Fibroblast of skin of left biceps (primary cell): ENCODE data around the gene USP17L11.
"Not testable (repeated sequence)": the region's sequence is repeated elsewhere in the genome, so short reads cannot be mapped to it uniquely, and the experiment has no call there.

ENCODE experiments used
- DNase-seq, 2 experiments: peaks; one replicate each; pipeline ENCODE4 v3.0.0-alpha.2; 2013; ENCODE audit warnings: low read depth in 2 of 2

The USP17L11 gene, protein sequence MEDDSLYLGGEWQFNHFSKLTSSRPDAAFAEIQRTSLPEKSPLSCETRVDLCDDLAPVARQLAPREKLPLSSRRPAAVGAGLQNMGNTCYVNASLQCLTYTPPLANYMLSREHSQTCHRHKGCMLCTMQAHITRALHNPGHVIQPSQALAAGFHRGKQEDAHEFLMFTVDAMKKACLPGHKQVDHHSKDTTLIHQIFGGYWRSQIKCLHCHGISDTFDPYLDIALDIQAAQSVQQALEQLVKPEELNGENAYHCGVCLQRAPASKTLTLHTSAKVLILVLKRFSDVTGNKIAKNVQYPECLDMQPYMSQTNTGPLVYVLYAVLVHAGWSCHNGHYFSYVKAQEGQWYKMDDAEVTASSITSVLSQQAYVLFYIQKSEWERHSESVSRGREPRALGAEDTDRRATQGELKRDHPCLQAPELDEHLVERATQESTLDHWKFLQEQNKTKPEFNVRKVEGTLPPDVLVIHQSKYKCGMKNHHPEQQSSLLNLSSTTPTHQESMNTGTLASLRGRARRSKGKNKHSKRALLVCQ

DNA sequence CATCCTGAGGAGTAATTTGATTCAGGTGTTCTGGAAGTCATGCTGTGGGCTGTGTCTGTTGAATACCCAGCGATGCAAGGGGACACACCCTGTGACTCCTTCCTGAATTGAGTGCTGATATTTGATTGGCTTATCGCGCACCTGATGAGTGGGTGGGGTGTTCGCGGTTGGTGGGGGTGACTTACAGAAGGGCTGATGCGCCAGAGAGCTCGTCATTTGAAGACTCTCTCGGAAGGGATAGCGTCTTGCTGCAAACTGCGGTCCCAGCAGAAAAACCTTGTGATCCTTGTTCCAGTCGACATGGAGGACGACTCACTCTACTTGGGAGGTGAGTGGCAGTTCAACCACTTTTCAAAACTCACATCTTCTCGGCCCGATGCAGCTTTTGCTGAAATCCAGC is at the start of gene USP17L11:
Gene USP17L11 (plus strand): TSS at position 301 of the 400 bp plus-strand sequence. CDS start 0 bp downstream, at position 301.
- DNase-seq, result not testable (repeated sequence)

DNA sequence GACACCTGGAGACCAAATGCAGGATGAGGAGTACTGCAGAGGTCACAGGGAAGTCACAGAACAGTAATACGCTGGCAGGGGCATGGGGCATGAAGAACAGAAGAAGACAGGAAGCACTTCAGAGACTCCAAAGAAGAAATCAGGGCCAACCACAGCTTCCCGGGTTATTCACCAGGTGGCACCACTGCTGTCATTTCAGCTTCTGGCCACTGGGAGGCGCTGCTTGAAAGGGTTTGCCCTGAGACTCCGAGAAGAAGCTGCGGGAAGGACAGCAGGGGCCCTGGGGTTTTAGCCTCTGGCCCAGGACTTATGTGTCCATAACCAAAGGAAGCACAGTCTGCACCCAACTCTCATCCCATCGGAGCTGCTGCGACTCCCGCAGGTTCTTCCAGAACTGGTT is 49.2 kb upstream of the USP17L11 start:
- DNase-seq, result not testable (repeated sequence)

GRCh38 chr4:9169791-9170459 is 45.3 kb upstream of the USP17L11 start, which contains the start of gene FAM90A26:
Gene FAM90A26 (plus strand): TSS chr4:9170409. CDS start chr4:9173173, 2,764 bp downstream.
- DNase-seq, result not testable (repeated sequence)

DNA sequence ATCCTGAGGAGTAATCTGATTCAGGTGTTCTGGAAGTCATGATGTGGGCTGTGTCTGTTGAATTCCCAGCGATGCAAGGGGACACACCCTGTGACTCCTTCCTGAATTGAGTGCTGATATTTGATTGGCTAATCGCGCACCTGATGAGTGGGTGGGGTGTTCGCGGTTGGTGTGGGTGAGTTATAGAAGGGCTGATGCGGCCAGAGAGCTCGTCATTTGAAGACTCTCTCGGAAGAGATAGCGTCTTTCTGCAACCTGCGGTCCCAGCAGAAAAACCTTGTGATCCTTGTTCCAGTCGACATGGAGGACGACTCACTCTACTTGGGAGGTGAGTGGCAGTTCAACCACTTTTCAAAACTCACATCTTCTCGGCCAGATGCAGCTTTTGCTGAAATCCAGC is 4.8 kb upstream of the USP17L11 start, which contains the start of gene USP17L10:
Gene USP17L10 (plus strand): TSS at position 301 of the 400 bp plus-strand sequence. CDS start 0 bp downstream, at position 301.
- DNase-seq, result not testable (repeated sequence)

GRCh38 chr4:9214701-9215100 is 504 bp upstream of the USP17L11 start:
- DNase-seq, result not testable (repeated sequence)

- not testable (repeated sequence) for DNase-seq
Observed at GRCh38 chr4:9219852-9220251, 4.6 kb downstream of the USP17L11 start, which contains the start of gene USP17L12. Gene USP17L12 (plus strand): TSS chr4:9220152. CDS start chr4:9220152, 0 bp downstream.

- not testable (repeated sequence) for DNase-seq
Observed at GRCh38 chr4:9224596-9224995, 9.4 kb downstream of the USP17L11 start, which contains the start of gene USP17L13. Gene USP17L13 (plus strand): TSS chr4:9224896. CDS start chr4:9224896, 0 bp downstream.

DNA sequence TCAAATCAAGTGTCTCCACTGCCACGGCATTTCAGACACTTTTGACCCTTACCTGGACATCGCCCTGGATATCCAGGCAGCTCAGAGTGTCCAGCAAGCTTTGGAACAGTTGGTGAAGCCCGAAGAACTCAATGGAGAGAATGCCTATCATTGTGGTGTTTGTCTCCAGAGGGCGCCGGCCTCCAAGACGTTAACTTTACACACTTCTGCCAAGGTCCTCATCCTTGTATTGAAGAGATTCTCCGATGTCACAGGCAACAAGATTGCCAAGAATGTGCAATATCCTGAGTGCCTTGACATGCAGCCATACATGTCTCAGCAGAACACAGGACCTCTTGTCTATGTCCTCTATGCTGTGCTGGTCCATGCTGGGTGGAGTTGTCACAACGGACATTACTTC is 15.0 kb downstream of the USP17L11 start:
- DNase-seq, result not testable (repeated sequence)

DNA sequence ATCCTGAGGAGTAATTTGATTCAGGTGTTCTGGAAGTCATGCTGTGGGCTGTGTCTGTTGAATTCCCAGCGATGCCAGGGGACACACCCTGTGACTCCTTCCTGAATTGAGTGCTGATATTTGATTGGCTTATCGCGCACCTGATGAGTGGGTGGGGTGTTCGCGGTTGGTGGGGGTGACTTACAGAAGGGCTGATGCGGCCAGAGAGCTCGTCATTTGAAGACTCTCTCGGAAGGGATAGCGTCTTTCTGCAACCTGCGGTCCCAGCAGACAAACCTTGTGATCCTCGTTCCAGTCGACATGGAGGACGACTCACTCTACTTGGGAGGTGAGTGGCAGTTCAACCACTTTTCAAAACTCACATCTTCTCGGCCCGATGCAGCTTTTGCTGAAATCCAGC is 18.9 kb downstream of the USP17L11 start, which contains the start of gene USP17L15:
Gene USP17L15 (plus strand): TSS at position 301 of the 400 bp plus-strand sequence. CDS start 0 bp downstream, at position 301.
- not testable (repeated sequence) for DNase-seq

GRCh38 chr4:9238461-9238860 is 23.3 kb downstream of the USP17L11 start:
- not testable (repeated sequence) for DNase-seq

- not testable (repeated sequence) for DNase-seq
Observed at GRCh38 chr4:9243579-9243978, 28.4 kb downstream of the USP17L11 start, which contains the start of gene USP17L17. Gene USP17L17 (plus strand): TSS chr4:9243879. CDS start chr4:9243879, 0 bp downstream.

- DNase-seq, result not testable (repeated sequence)
Observed at GRCh38 chr4:9247953-9248680, 32.9 kb downstream of the USP17L11 start, which contains the start of gene USP17L18. Gene USP17L18 (plus strand): TSS chr4:9248630. CDS start chr4:9248630, 0 bp downstream.

GRCh38 chr4:9253078-9253477 is 37.9 kb downstream of the USP17L11 start, which contains the start of gene USP17L19:
Gene USP17L19 (plus strand): TSS chr4:9253378. CDS start chr4:9253378, 0 bp downstream.
- DNase-seq, result not testable (repeated sequence)

DNA sequence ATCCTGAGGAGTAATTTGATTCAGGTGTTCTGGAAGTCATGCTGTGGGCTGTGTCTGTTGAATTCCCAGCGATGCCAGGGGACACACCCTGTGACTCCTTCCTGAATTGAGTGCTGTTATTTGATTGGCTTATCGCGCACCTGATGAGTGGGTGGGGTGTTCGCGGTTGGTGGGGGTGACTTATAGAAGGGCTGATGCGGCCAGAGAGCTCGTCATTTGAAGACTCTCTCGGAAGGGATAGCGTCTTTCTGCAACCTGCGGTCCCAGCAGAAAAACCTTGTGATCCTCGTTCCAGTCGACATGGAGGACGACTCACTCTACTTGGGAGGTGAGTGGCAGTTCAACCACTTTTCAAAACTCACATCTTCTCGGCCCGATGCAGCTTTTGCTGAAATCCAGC is 42.6 kb downstream of the USP17L11 start, which contains the start of gene USP17L20:
Gene USP17L20 (plus strand): TSS at position 301 of the 400 bp plus-strand sequence. CDS start 0 bp downstream, at position 301.
- DNase-seq, result not testable (repeated sequence)

- not testable (repeated sequence) for DNase-seq
Observed at GRCh38 chr4:9262572-9262971, 47.4 kb downstream of the USP17L11 start, which contains the start of gene USP17L21. Gene USP17L21 (plus strand): TSS chr4:9262872. CDS start chr4:9262872, 0 bp downstream.
